HG03095 (cell line): ENCODE data around the gene PITPNC1.
"Not testable (repeated sequence)": the region's sequence is repeated elsewhere in the genome, so short reads cannot be mapped to it uniquely, and the experiment has no call there.

Experiments used
- ATAC-seq: cut with Tn5 transposase; IDR thresholded peaks from one replicate; pipeline ENCODE4 v1.9.1; 2021; ENCODE audit warnings: moderate library complexity; ENCODE audit not compliant: unreplicated experiment

Gene PITPNC1

GRCh38 chr17:67707442-67707841 lies 330.4 kb downstream of the PITPNC1 start:
- no peak for ATAC-seq

- no peak for ATAC-seq
Observed at GRCh38 chr17:67708378-67708777, 331.3 kb downstream of the PITPNC1 start.

GRCh38 chr17:67711916-67712315 lies 334.8 kb downstream of the PITPNC1 start:
- no peak for ATAC-seq

- ATAC-seq, result no peak
Observed at GRCh38 chr17:67712375-67712774, 335.3 kb downstream of the PITPNC1 start.

- no peak for ATAC-seq
Observed at GRCh38 chr17:67713169-67713568, 336.1 kb downstream of the PITPNC1 start.

- ATAC-seq, result no peak
Observed at GRCh38 chr17:67716405-67716798, 339.3 kb downstream of the PITPNC1 start.

- peak; percentile 1 for ATAC-seq
Observed at GRCh38 chr17:67717192-67717623, 340.1 kb downstream of the PITPNC1 start.

- ATAC-seq, result peak; percentile 95
Observed at GRCh38 chr17:67717624-67718324, 340.7 kb downstream of the PITPNC1 start, which contains the start of gene NOL11. Gene NOL11, plus strand, starts transcription at chr17:67717936. Its CDS starts 12 bp downstream, at chr17:67717948.

- no peak for ATAC-seq
Observed at GRCh38 chr17:67718325-67718941, 341.4 kb downstream of the PITPNC1 start.

GRCh38 chr17:67725373-67725791 lies 348.3 kb downstream of the PITPNC1 start:
- no peak for ATAC-seq

GRCh38 chr17:67725807-67726206 lies 348.7 kb downstream of the PITPNC1 start:
- no peak for ATAC-seq

- ATAC-seq, result not testable (repeated sequence)
Observed at GRCh38 chr17:67727152-67728039, 350.3 kb downstream of the PITPNC1 start.

GRCh38 chr17:67729903-67730302 lies 352.8 kb downstream of the PITPNC1 start:
- no peak for ATAC-seq

GRCh38 chr17:67730731-67731130 lies 353.6 kb downstream of the PITPNC1 start:
- no peak for ATAC-seq

GRCh38 chr17:67733449-67733848 lies 356.4 kb downstream of the PITPNC1 start:
- no peak for ATAC-seq

GRCh38 chr17:67737145-67737544 lies 360.1 kb downstream of the PITPNC1 start:
- ATAC-seq, result no peak

- ATAC-seq, result no peak
Observed at GRCh38 chr17:67742025-67742424, 364.9 kb downstream of the PITPNC1 start.
